T-helper 2 cell treated with Interferon-gamma antibody and Interleukin-4, amounts not matched to agents 100 ng/mL and 5 ng/mL, for 36 hours (primary cell): Measurements from ENCODE around the gene ACSL3. TPM values are rescaled to one million over a fixed set of nuclear protein-coding genes. Genes with fewer than 3 reads are reported as not detected.
"Not testable (repeated sequence)": the region's sequence is repeated elsewhere in the genome, so short reads cannot be mapped to it uniquely, and the experiment has no call there.

ENCODE experiments used
- intact Hi-C: fragments of 100-400 bp; cut with micrococcal nuclease; formaldehyde crosslinking; loops from one replicate; pipeline ENCODE4 v1.15.1; 2023
- total RNA-seq: library from RNA; stranded (reverse); gene quantifications from 2 replicates; pipeline ENCODE4 v1.2.3, GENCODE V29; 2022

The ACSL3 gene
- total RNA-seq, 1 donor from 2014 or later, result 58.2 TPM

DNA sequence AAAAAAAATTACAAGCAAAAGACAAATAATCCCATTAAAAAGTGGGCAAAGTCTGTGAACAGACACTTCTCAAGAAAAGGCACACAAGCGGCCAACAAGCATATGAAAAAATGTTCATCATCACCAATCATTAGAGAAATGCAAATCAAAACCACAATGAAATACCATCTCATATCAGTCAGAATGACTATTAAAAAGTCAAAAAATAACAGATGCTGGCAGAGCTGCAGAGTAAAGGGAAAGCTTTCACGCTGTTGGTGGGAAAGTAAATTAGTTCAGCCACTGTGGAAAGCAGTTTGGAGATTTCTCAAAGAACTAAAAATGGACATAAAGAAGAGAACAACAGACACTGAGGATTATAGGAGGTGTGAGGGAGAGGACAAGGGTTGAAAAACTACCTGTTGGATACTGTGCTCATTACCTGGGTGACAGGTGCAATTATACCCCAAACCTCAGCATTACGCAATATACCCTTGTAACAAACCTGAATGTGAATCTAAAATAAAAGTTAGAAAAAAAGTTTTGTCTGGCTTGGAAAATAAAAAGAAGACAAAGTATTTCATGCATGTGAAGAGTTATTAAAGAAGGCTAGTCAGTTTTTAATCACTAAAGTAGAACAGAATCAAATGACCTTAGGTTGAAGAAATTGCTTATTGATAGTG, 8.7 kb upstream of the ACSL3 start:
- intact Hi-C loops, result no loop called here

DNA sequence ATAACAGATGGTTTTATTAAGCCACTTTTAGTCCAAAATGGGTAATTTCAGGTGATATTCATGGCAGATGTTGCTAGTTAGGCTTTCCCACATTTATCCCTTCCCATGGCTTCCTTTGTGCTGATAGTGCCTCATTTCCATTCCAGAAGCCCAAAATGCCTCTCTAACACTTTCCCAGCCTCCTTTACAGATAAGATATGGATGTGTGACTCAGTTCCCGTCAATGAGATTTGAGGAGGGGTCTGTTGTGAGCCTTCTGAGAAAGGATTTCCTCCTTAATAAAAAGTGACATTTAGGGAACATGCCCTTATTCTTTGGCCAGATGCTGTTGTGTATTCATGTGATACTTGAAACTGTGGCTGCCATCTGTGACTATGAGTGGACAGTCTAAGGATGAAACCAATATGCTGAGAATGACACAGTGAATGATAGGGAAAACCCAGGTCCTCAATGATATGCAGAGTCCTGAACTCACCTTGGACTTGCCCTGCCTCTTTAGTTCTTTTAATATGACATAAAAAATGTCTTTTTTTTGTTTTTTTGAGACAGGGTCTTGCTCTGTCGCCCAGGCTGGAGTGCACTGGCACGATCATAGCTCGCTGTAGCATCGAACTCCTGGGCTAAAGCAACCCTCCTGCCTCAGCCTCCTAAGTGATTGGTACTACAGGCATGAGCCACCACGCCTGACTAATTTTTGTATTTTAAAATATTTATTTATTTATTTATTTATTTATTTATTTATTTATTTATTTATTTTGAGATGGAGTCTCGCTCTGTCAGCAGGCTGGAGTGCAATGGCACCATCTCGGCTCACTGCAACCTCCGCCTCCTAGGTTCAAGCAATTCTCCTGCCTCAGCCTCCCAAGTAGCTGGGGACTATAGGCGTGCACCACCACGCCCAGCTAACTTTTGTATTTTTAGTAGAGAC, 5.8 kb upstream of the ACSL3 start:
- intact Hi-C loops, result no loop called here

DNA sequence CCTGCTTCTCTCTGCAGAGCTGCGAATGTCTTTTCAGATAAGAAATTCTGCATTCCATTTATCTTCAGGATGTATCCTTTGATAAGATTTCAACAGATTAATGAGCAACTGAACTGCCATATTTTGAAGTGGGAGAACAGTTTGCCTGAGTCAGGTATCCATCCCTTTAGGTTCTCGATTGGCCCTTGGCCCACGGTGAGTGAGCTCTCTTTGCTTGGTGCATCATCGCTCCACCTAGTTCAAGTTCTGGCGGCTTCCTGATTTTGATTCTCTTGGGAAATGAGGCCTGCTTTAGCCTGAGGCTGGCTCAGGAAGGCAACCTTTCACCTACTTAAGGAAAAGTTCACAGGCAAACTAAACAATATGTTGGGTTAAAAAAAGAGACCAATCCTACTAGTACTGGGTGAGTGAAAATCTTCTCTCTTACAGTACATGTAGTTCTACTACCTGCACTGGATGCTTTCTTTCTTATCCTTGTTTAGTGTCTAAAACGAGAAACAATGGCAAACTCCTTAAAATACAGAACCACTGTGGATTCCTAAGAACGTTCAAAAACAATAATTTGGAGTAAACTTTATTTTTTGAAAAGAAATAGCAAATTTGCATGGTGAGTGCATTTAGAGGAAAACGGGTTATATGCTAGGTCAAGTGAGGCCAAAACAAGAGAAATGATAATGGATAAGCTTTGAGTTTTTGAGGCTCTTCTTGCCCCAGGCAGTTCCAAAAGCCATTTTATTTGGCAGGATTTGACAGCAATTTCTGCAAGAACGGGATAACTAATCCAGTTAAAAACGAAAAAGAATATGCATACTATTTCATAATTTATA, 837 bp upstream of the ACSL3 start:
- intact Hi-C loops, result loop anchor here (1.0 to 5.0 kb wide), 3 partner anchors 159 to 1727 kb away; partner anchors contain the start of genes CUL3 and FARSB

DNA sequence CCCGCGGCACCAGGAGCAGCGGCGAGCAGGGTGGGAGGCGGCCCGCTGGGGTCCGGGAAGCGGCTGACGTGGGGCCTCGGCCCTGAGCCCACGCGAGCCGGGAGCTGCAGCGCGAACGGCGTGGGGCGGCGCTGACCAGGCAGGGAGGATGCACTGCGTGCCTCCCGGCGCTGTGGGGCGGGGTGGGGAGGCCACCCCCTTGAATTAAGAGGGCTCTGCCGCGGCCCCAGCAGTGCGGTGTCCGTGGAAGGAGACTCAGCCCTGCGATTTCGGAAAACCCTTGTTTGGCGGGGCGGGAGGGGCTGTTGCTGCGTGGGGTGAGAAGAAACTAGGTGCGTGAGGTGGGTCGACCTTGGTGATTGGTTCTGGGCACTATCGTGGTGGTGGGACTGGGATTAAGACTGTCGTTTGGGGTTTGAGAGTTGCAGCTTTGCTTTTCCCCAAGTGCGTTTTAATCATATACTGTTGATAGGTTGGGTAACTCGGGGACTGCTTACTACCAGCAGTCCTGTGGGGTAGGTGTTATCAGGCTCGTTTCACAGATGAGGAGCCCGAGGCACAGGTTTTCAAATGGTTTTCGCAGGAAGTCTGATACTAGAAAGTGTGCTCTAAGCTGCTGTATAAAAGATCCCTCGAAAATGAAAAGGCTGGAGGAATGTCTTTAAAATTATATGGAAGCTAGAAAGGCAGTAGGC, 722 bp downstream of the ACSL3 start:
- intact Hi-C loops, result loop anchor here (1.0 to 5.0 kb wide), 5 partner anchors 39 to 1726 kb away; partner anchors contain the start of gene CUL3

DNA sequence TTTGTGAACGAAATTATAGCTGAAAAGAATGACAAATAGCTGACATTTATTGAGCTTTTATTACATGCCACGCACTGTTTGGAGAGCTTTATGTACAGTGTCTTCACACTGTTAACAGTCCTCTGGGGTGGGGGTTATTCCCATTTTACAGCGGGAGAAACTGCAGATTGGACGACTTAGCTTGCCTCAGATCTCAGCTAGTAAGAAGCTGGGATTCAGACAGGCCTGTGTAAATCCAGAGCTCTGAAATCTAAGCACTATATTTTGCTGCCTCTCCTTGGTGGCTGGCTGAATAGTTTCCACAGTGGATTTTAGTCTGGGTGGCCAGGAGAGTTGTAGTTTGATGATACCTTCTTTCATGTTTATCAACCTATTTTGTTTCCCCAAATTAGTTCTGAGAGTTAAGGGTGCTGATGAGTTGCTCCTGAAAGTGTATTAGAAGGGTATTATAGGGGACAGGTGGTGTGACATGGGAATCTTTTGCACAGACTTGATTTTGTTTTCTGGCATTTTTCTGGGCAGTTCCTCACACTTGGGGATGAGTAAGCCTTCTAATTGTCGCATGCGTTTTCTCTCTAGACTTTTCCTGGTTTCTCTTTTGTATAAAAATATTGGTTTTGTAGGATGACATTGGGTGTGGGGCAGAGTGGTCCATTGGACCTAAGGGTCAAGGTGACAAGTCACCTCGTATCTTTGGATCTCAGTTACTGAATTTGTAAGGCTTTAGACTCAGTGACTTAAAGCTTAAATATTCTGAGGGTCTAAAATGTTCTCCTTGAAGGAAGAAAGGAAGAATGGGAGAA, 1.5 kb downstream of the ACSL3 start:
- intact Hi-C loops, result loop anchor here (2.0 to 5.0 kb wide), 2 partner anchors 38 to 1725 kb away; partner anchors contain the start of gene CUL3

DNA sequence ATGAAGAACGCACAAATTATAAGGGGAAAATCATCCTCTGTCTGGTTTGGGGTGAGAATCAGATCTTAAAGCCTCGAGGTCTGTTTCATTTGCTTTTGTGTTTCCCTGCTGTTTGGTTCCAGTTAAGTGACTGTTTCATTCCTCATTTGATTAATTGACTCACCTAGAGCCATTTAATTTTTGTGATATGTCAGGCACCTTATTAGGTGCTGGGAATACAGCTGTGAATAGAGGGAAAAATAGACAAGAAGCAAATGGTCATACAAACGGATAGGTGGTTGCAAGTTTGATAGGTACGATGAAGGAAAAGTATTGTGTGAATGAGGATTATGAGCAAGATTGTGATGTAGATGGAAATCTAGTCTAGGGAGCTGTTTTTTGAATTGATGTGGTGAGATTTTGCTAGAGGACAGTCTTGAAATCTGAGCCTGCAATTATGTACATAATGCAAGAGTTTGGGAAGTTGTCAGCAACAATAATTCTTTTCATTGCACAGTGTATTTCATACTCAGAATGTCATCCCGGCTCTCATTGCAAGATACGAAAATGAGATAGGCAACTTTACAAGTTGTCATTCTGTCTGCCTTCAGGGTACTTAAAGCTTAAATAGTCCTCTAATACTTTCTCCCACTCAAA, 2.2 kb downstream of the ACSL3 start:
- intact Hi-C loops, result loop anchor here (2.0 to 5.0 kb wide), 2 partner anchors 38 to 1724 kb away; partner anchors contain the start of gene CUL3

DNA sequence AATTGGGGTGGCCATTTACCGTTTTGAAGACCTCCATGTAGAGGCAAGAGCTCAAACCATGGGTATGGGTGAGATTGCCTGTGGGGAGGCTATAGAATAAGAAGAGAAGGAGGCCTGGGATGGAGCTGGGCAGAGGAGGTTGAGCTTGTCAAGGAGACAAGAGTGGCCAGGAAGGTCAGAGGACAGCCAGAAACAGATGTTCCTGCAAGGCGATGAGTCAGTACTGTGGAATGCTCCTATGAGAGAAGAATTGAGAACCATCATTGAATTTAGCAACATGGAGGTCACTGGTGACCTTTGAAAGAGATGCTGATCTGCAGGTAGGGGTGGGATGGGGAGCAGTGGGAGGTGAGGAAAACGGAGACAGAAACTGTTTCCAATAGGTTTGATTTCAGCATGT, 3.5 kb downstream of the ACSL3 start:
- intact Hi-C loops, result loop anchor here (5.0 kb wide), 1 partner anchor 1723 kb away; the partner anchor contains the start of gene CUL3

DNA sequence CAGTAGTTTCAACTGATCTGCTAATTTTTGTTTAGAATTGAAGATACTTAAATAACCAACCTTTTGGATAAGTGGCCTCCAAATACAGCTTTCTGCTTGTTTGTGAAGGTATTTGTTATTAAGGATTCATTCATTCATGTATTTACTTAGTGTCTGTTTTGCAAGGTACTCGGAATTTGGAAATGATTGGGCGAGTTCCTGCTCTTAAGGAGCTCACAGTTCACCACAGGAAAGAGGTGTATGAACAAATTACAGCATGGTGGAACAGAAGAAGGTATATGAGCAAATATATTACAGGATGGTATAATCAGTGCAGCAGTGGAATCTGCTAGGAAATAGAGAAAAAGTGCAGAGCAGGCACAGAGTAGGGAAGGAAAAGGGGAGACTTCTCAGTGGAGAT, 4.5 kb downstream of the ACSL3 start:
- intact Hi-C loops, result no loop called here

DNA sequence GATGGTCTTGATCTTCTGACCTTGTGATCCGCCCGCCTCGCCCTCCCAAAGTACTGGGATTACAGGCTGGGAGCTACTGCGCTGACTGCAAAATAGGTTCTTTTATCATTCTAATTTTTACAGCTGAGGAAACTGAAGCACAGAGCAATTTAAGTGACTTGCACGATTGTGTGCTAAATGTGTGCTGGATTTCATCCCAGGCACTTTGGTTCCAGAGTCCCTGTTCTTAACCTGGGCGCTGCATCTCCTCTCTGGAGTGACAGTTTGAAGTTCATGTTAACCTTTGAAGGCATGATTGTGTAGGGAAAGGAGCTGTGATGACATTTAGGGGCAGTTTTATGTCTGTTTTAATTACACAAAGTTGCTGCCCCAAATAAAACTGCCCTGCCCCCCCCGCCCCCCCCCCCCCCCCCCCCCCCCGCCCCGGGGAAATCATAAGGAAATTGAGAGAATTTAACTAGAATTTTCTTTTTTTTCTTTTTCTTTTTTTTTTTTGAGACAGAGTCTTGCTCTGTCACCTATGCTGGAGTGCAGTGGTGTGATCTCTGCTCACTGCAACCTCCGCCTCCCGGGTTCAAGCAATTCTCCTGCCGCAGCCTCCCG, 5.6 kb downstream of the ACSL3 start:
- intact Hi-C loops, result no loop called here

DNA sequence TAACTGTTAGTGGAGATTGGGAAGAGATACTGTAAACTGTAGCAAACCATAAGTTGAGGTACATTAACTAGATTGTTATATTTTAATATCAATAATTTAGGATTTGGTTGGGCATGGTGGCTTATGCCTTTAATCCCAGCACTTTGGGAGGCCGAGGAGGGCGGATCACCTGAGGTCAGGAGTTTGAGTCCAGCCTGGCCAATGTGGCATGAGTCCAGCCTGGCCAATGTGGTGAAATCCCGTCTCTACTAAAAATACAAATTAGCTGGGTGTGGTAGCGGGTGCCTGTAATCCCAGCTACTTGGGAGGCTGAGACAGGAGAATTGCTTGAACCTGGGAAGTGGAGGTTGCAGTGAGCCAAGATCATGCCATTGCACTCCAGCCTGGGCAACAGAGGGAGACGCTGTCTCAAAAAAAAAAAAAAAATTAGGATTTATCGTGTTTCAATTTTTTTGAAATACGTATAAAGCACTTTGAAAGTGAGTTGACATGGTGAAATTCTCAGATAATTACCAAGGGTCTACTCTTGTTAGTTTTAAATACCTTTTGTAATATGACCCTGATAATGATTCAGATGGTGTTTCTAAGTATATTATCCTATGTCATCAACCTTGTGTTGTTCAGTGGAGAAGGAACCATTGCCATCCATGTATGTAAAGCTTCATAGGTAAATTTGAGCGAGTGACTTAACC, 7.9 kb downstream of the ACSL3 start:
- intact Hi-C loops, result not testable (repeated sequence)

DNA sequence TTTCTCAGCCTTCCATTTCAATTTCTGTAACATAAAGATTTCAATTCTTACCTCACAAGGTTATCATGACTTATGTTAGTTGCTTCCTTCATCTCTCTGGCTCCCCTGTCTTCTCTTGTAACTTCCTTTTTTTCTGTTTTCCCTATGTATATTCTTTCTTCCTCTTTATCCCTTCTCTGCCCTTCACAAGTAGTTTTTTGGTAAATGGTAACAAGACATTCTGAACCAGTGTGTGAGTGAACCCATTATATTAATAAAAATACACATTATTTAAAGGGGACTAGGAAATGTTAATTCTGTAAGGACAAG, 8.4 kb downstream of the ACSL3 start:
- intact Hi-C loops, result no loop called here

DNA sequence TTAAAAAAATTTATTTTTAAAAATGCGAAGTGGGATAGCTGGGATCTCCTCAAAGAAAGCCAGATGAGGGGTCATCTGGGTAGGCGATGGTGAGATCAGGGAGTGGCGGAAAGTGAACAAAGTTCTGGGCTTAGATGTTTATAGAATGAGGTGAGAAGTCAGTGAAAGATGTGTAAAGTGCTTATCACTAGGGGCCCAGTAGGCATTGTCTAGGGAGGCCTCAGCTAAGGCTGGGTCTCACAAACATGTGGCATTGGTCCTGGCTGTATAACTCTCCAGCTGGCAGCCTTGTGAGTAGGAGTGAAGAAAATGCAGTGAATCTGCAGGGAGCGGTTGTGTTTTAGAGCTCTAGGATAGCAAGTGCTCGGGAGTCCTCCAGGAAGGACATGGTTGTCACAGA, 10.5 kb downstream of the ACSL3 start:
- intact Hi-C loops, result no loop called here

DNA sequence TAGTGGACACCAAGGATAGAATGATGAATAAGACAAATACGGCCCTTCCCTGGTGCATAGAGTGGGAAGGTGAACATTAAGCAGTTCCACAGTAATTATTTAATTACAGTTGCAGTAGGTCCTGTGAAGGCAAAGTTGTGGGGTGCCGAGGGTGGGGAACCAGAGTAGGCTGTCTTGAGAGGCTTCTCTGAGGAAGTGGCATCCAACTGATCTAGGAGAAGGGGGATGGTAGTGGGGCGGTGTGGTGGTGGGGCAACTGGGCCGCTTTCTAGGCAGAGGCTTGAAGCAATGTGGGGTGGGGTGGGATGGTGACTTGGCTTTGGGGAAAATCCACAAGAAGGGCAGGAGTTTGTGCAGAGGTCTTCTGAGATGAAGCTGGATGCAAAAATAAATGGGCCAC, 11.7 kb downstream of the ACSL3 start:
- intact Hi-C loops, result no loop called here

DNA sequence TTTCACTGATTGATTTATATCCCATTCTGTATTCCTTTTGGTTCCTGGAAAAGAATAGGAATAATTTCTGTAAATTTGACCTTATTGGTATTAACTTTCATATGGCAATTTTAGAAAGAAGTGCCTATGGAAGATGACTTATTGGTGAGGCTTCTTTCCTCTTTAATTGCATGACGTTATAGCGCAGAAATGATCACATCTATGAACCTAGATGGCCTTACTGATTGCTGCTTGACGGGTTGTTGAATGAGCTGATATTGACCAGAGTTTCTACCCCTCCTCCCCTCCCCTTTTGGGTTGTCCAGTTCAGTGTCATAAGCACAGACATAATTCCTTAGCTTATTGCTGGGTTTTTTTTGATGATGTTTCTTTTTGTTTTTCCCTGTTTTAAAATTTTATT, 14.6 kb downstream of the ACSL3 start:
- intact Hi-C loops, result no loop called here

DNA sequence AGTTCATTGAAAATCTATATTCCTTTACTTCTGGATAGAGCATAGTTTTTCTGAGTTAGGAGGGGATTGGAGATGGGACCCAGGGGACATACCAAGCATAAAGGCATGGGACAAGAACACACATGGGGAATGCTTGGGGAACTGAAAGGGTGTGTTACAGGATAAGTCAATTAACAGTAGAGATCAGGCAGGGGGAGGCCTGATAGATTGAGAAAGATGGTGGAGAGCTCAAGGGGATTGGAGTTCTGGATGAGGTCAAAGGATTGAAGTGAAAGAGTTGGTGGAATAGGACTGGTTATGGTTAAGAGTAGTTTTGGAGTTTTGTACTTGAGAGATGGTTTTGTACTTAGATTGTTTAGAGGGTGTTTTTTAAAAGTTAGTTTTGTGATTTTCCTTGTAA, 16.1 kb downstream of the ACSL3 start:
- intact Hi-C loops, result no loop called here

DNA sequence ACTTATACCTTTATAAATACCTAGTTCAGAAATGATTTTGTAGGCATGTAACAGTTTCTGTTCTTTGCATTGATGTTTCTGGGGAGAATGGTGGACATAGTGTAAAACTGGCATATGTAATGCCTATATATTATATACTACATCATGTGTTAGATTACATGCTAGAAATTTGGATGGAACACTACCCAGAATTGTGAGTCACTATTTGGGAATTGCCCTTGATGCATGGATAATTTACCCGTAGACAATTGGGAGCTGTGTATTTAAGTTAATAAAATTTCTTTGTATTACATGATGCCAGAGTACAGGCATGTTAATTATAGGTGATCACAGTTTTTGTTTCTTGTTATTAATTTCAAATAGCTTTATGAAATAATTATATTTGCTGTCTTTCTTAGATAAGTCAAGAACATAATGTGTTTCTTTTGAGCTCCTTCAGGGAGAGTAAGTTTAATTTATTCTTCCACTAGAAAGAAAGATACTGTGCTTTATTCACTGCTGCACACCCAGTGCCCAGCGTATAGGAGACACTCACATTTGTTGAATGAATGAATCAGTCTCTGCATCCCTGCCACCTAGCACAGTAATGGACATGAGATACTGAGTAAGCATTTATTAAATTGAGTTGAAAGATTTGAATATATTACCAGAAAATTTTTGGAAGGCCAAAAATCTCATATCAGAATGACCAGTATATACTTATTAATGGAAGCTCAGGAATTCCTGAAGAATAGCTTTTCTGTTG, 16.9 kb downstream of the ACSL3 start:
- intact Hi-C loops, result no loop called here

DNA sequence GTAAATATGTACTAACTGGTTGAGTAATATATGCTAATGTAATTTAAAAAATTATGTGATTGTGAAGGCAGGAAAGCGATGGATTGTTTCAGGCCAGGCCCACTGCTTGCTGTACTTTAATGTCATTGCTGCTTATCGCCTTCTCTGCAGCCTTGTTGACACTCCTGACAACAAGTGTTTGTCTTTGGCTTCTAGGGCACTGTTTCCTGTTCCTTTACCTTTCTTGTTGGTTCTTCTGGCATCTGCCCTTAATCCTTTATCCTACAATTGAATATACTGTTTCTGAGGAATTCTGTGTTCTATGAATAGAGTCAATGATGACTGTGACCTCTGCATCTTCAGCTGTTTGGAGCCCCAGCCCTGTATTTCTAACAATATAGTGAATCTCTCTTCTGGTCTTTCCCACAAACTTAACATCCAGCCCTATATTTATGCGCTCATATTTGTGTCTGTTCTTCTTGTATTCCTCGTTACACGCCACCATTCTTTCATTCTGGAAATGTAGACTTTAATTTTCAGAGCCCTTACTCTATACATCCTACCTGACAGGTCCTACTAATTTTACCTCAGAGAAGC, 17.6 kb downstream of the ACSL3 start:
- intact Hi-C loops, result no loop called here
